HepG2 (cell line): ENCODE measurements around the gene PSMA3. TPM values are rescaled to one million over a fixed set of nuclear protein-coding genes. Genes with fewer than 3 reads are reported as not detected.

ENCODE experiments used
- ARID5B ChIP-seq: IDR thresholded peaks from 2 replicates; pipeline ENCODE4 v1.4.0; 2020; ENCODE audit warnings: mild to moderate bottlenecking, missing genetic modification reagents
- HNF4A ChIP-seq: sonication (generic); formaldehyde crosslinking; IDR thresholded peaks from 2 replicates; pipeline ENCODE4 v1.4.0; 2020; ENCODE audit warnings: missing genetic modification reagents
- polyA plus RNA-seq, 8 experiments: library from polyadenylated mRNA; depleted of rRNA in 3 of 8; stranded (reverse) in 7 of 8; unstranded in 1 of 8; fragments of >200 nt; fragmentation: Illumina TruSeq in 4 of 8; extraction: Trizol in 4 of 8; gene quantifications; 2 replicates each; pipeline versions ENCODE4 v1.2.1 to v1.2.3, GENCODE V29; 2011 to 2016; ENCODE audit warnings: low read depth in 4 of 8, missing spikeins in 1 of 8, mixed read lengths in 1 of 8; ENCODE audit not compliant: insufficient read depth in 1 of 8
- total RNA-seq, 5 experiments: library from RNA; depleted of rRNA; stranded (reverse); fragments of >200 nt; fragmentation: Illumina TruSeq; extraction: Trizol; gene quantifications; 2 replicates each; pipeline ENCODE4 v1.2.3, GENCODE V29; 2016; ENCODE audit warnings: low read depth in 1 of 5
- TF ChIP-seq, protein P1 (sequence below): sonication (generic); formaldehyde crosslinking; IDR thresholded peaks from 2 replicates; pipeline ENCODE4 v1.5.1; 2020; ENCODE audit warnings: mild to moderate bottlenecking, missing genetic modification reagents, borderline replicate concordance

PSMA3 gene
- total and polyA plus RNA-seq, 2 of the 13 experiments (the other 11 are each of a cell fraction or from before 2014, with no cell fraction given) = 232 to 275 TPM

DNA sequence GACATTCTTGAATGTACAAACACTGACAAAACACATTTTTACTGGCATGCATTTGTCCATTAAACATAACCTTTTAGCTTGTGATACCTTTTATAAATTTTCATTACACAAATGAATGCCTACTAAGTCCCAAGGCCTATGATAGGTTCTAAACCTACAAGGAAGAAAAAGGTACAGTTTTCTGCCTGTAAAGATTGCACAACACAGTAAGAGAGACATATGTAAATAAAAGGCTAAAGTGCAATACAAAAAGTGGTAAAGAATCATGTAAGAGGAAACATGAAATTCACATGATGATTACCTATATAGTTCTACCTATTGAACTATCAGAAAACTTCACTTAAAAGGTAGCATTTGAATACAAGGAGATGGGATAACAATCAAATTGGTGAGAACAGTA is 39.1 kb downstream of the PSMA3 start (continued):
- TF ChIP-seq, protein P1, sequence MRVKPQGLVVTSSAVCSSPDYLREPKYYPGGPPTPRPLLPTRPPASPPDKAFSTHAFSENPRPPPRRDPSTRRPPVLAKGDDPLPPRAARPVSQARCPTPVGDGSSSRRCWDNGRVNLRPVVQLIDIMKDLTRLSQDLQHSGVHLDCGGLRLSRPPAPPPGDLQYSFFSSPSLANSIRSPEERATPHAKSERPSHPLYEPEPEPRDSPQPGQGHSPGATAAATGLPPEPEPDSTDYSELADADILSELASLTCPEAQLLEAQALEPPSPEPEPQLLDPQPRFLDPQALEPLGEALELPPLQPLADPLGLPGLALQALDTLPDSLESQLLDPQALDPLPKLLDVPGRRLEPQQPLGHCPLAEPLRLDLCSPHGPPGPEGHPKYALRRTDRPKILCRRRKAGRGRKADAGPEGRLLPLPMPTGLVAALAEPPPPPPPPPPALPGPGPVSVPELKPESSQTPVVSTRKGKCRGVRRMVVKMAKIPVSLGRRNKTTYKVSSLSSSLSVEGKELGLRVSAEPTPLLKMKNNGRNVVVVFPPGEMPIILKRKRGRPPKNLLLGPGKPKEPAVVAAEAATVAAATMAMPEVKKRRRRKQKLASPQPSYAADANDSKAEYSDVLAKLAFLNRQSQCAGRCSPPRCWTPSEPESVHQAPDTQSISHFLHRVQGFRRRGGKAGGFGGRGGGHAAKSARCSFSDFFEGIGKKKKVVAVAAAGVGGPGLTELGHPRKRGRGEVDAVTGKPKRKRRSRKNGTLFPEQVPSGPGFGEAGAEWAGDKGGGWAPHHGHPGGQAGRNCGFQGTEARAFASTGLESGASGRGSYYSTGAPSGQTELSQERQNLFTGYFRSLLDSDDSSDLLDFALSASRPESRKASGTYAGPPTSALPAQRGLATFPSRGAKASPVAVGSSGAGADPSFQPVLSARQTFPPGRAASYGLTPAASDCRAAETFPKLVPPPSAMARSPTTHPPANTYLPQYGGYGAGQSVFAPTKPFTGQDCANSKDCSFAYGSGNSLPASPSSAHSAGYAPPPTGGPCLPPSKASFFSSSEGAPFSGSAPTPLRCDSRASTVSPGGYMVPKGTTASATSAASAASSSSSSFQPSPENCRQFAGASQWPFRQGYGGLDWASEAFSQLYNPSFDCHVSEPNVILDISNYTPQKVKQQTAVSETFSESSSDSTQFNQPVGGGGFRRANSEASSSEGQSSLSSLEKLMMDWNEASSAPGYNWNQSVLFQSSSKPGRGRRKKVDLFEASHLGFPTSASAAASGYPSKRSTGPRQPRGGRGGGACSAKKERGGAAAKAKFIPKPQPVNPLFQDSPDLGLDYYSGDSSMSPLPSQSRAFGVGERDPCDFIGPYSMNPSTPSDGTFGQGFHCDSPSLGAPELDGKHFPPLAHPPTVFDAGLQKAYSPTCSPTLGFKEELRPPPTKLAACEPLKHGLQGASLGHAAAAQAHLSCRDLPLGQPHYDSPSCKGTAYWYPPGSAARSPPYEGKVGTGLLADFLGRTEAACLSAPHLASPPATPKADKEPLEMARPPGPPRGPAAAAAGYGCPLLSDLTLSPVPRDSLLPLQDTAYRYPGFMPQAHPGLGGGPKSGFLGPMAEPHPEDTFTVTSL (CRISPR knock-in tag) = peak; percentile 59; the same call in 1 of the 2 replicates
- peak; percentile 61 for TF ChIP-seq ARID5B
- peak; percentile 30; the same call in 1 of the 2 replicates for TF ChIP-seq HNF4A (CRISPR knock-in tag)
